NCI-H128 (cell line): ENCODE data around the gene SCARF2.

Experiments
- DNase-seq: peaks from one replicate; lab custom pipeline; 2025; ENCODE audit not compliant: unreplicated experiment; lab: John Stamatoyannopoulos, UW

Gene SCARF2

GRCh38 chr22:20440637-20441591 is 3.3 kb upstream of the SCARF2 start:
- no peak for DNase-seq

GRCh38 chr22:20439928-20440575 is 2.4 kb upstream of the SCARF2 start:
- no peak for DNase-seq

GRCh38 chr22:20439556-20439927 is 1.9 kb upstream of the SCARF2 start:
- DNase-seq, result no peak

- no peak for DNase-seq
Observed at GRCh38 chr22:20438678-20439492, 1.3 kb upstream of the SCARF2 start.

- no peak for DNase-seq
Observed at GRCh38 chr22:20438427-20438677, 727 bp upstream of the SCARF2 start.

GRCh38 chr22:20436768-20437612 is 635 bp downstream of the SCARF2 start:
- DNase-seq, result no peak

GRCh38 chr22:20436307-20436767 is 1.3 kb downstream of the SCARF2 start:
- no peak for DNase-seq

- no peak for DNase-seq
Observed at GRCh38 chr22:20435436-20436306, 2.0 kb downstream of the SCARF2 start.

- DNase-seq, result no peak
Observed at GRCh38 chr22:20434773-20435172, 2.9 kb downstream of the SCARF2 start.

GRCh38 chr22:20434264-20434751 is 3.3 kb downstream of the SCARF2 start:
- no peak for DNase-seq

- DNase-seq, result no peak
Observed at GRCh38 chr22:20433686-20434241, 3.9 kb downstream of the SCARF2 start.

GRCh38 chr22:20433191-20433590 is 4.4 kb downstream of the SCARF2 start:
- DNase-seq, result no peak

GRCh38 chr22:20432244-20432686 is 5.4 kb downstream of the SCARF2 start:
- DNase-seq, result no peak

GRCh38 chr22:20431511-20432192 is 6.0 kb downstream of the SCARF2 start:
- no peak for DNase-seq

GRCh38 chr22:20430720-20431510 is 6.7 kb downstream of the SCARF2 start:
- no peak for DNase-seq

- no peak for DNase-seq
Observed at GRCh38 chr22:20430101-20430719, 7.4 kb downstream of the SCARF2 start.
